Gastrocnemius medialis (tissue), 4 donors: ENCODE data around the gene KDM3A.

Source experiments
- CTCF ChIP-seq, 5 experiments: fragments of 450-650 bp in 3 of 5; fragments of 200-600 bp in 2 of 5; sonication (generic) in 2 of 5; IDR thresholded peaks in 4 of 5; conservative IDR thresholded peaks in 1 of 5; 1 replicate in 4 of 5; 2 replicates in 1 of 5; pipeline ENCODE4 v1.5.1; 2016 to 2019; ENCODE audit warnings: antibody characterized with exemption in 5 of 5, mild to moderate bottlenecking in 3 of 5, moderate library complexity in 3 of 5
- POLR2A ChIP-seq, 2 donors: fragments of 450-650 bp; IDR thresholded peaks; one replicate each; pipeline ENCODE4 v1.6.1; 2017; ENCODE audit warnings: antibody characterized with exemption in 2 of 2, mild to moderate bottlenecking in 2 of 2, moderate library complexity in 2 of 2

DNA sequence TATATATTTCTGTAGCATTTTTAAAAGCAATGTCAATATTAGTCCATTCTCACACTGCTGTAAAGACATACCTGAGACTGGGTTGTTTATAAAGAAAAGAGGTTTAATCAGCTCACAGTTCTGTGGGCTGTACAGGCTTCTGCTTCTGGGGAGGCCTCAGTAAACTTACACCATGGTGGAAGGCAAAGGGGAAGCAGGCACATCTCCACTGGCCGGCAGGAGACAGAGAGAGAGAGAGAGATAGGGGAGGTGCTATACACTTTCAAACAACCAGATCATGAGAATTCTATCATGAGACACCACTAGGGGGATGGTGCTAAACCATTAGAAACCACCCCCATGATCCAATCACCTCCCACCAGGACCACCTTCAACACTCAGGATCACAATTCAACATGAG is 79.0 kb downstream of the KDM3A start:
- TF ChIP-seq CTCF (IDR thresholded peaks at IDR 0.05 in 4 of 5, conservative IDR thresholded peaks at IDR 0.05 in 1 of 5): no peak
- TF ChIP-seq POLR2A (IDR thresholded peaks at IDR 0.05): no peak
